ENCODE data around the gene GRIK5. TPM values are rescaled to one million over a fixed set of nuclear protein-coding genes. Genes with fewer than 3 reads are reported as not detected.
"Not testable (repeated sequence)": the region's sequence is repeated elsewhere in the genome, so short reads cannot be mapped to it uniquely, and the experiment has no call there.

GRIK5 gene
- total RNA-seq, 4 donors from 2014 or later = 0.57 to 7.4 (median 0.89) TPM

GRCh38 chr19:42023121-42023942 lies 46.7 kb downstream of the GRIK5 start:
- H3K4me1 ChIP-seq = no peaks in the 10 kb centered on the region
- H3K27me3 ChIP-seq = no peaks in the 10 kb centered on the region
- H3K36me3 ChIP-seq = no peaks in the 10 kb centered on the region
- peak in 1 of 3 donors; percentile 53 for DNase-seq
- H3K4me3 ChIP-seq = no peak overlapping the region
- no peak overlapping the region for H3K27ac ChIP-seq
- peak in 2 of 6 experiments; percentile 7 to 16 for TF ChIP-seq CTCF (IDR thresholded peaks at IDR 0.05)
- no peak for TF ChIP-seq POLR2A (IDR thresholded peaks at IDR 0.05)
- H3K9me3 ChIP-seq = no peaks in the 10 kb centered on the region

- Histone ChIP-seq H3K27ac (no peak overlapping the region), H3K36me3 (no peaks in the 10 kb centered on the region), H3K9me3 (no peaks in the 10 kb centered on the region), H3K4me3 (no peak overlapping the region), H3K27me3 (no peaks in the 10 kb centered on the region), H3K4me1 (no peaks in the 10 kb centered on the region)
- TF ChIP-seq CTCF (IDR thresholded peaks at IDR 0.05) (no peak), POLR2A (IDR thresholded peaks at IDR 0.05) (no peak)
- DNase-seq = no peak
Observed at GRCh38 chr19:42022616-42023015, 47.4 kb downstream of the GRIK5 start.

- H3K9me3 ChIP-seq = no peaks in the 10 kb centered on the region
- no peaks in the 10 kb centered on the region for H3K36me3 ChIP-seq
- DNase-seq = no peak
- H3K4me3 ChIP-seq = no peak overlapping the region
- H3K4me1 ChIP-seq = no peaks in the 10 kb centered on the region
- H3K27ac ChIP-seq = no peak overlapping the region
- TF ChIP-seq POLR2A (IDR thresholded peaks at IDR 0.05) (no peak), CTCF (IDR thresholded peaks at IDR 0.05) (no peak)
- H3K27me3 ChIP-seq = no peaks in the 10 kb centered on the region
Observed at GRCh38 chr19:42021185-42021584, 48.8 kb downstream of the GRIK5 start.

- no peak overlapping the region for H3K4me3 ChIP-seq
- no peaks in the 10 kb centered on the region for H3K36me3 ChIP-seq
- H3K9me3 ChIP-seq = no peaks in the 10 kb centered on the region
- no peak for DNase-seq
- H3K4me1 ChIP-seq = no peaks in the 10 kb centered on the region
- no peak for TF ChIP-seq CTCF (IDR thresholded peaks at IDR 0.05)
- H3K27ac ChIP-seq = no peak overlapping the region
- no peaks in the 10 kb centered on the region for H3K27me3 ChIP-seq
Observed at GRCh38 chr19:42018503-42019193, 51.4 kb downstream of the GRIK5 start.

- Histone ChIP-seq H3K9me3 (no peaks in the 10 kb centered on the region), H3K4me1 (no peaks in the 10 kb centered on the region), H3K4me3 (no peak overlapping the region), H3K27me3 (no peaks in the 10 kb centered on the region), H3K27ac (no peak overlapping the region), H3K36me3 (no peaks in the 10 kb centered on the region)
- no peak for DNase-seq
- TF ChIP-seq POLR2A (IDR thresholded peaks at IDR 0.05) (no peak), CTCF (IDR thresholded peaks at IDR 0.05) (no peak)
Observed at GRCh38 chr19:42017040-42017439, 53.0 kb downstream of the GRIK5 start.

GRCh38 chr19:42012747-42013146 lies 57.3 kb downstream of the GRIK5 start:
- not testable (repeated sequence) for H3K27me3 ChIP-seq, H3K4me1 ChIP-seq, H3K27ac ChIP-seq, DNase-seq, H3K4me3 ChIP-seq, H3K36me3 ChIP-seq, H3K9me3 ChIP-seq
